HepG2 (cell line): ENCODE data around the gene CYBRD1. TPM values are rescaled to one million over a fixed set of nuclear protein-coding genes. Genes with fewer than 3 reads are reported as not detected.
A peak's percentile ranks its signal among the peaks of the same experiment; 100 is the strongest.

ENCODE experiments used
- ATAC-seq: fragments of 200-7000 bp; cut with Tn5 transposase; 3 replicates; pipeline ENCODE4 v1.9.1; 2020; ENCODE audit warnings: mild to moderate bottlenecking, moderate library complexity
- BruUV-seq: library from RNA; stranded (reverse); fragments of 400-500 nt; replicated peaks from 2 replicates; lab custom pipeline; 2021; lab: Mats Ljungman, UMichigan
- CTCF ChIA-PET: fragments of 300-600 bp; formaldehyde crosslinking; extraction: SDS; loops from one replicate; lab custom pipeline; 2021; ENCODE audit warnings: low total read pairs, inconsistent platforms, low intra/inter-chr PET ratio; lab: Yijun Ruan, JAX
- POLR2A ChIA-PET: fragments of 350-600 bp; sonication (Branson Sonifier 250); formaldehyde crosslinking; loops from one replicate; lab custom pipeline; 2020; ENCODE audit warnings: antibody characterized with exemption, inconsistent platforms; lab: Yijun Ruan, JAX
- DNase-seq: peaks from one replicate; pipeline ENCODE4 v3.0.0-alpha.2; 2015; ENCODE audit warnings: low spot score
- FAIRE-seq: peaks from 3 replicates; lab custom pipeline; 2011; peaks lifted over from hg19 to GRCh38; lab: Jason Lieb, UNC
- H2AFZ ChIP-seq: one replicate; pipeline ENCODE4 v1.6.1; 2011; ENCODE audit warnings: low read length, inconsistent platforms
- H3K27ac ChIP-seq: fragments of 300-600 bp; 3 replicates; pipeline ENCODE4 v1.8.0; 2011; ENCODE audit warnings: mixed run types, mild to moderate bottlenecking, mixed read lengths, low read length, inconsistent platforms; ENCODE audit not compliant: insufficient read depth; ENCODE audit errors: extremely low read length
- H3K27me3 ChIP-seq, 2 experiments: fragments of 200-600 bp in 1 of 2; 2 replicates in 1 of 2; 3 replicates in 1 of 2; pipeline versions ENCODE4 v1.6.0 to v1.8.0; 2011; ENCODE audit warnings: low read length in 2 of 2, mild to moderate bottlenecking in 2 of 2, moderate library complexity in 2 of 2, inconsistent platforms in 1 of 2; ENCODE audit not compliant: insufficient read depth in 2 of 2, control insufficient read depth in 1 of 2
- H3K36me3 ChIP-seq, 2 experiments: fragments of 200-600 bp in 1 of 2; replicated peaks in 1 of 2; 2 replicates in 1 of 2; 3 replicates in 1 of 2; pipeline versions ENCODE4 v1.5.1 to v1.8.0; 2011; ENCODE audit warnings: low read length in 2 of 2, inconsistent platforms in 1 of 2; ENCODE audit not compliant: insufficient read depth in 2 of 2, control insufficient read depth in 1 of 2
- H3K4me1 ChIP-seq: 2 replicates; pipeline ENCODE4 v1.5.1; 2012; ENCODE audit warnings: low read length, inconsistent platforms; ENCODE audit not compliant: insufficient read depth
- H3K4me2 ChIP-seq: 2 replicates; pipeline ENCODE4 v1.6.0; 2011; ENCODE audit warnings: low read depth, low read length, inconsistent platforms
- H3K4me3 ChIP-seq, 3 experiments: fragments of 200-600 bp in 1 of 3; sonication (generic), shearing (Covaris generic) in 1 of 3; replicated peaks in 1 of 3; 2 replicates each; pipeline ENCODE4 v1.5.1; 2011 to 2016; ENCODE audit warnings: low read length in 3 of 3, inconsistent platforms in 2 of 3, low read depth in 2 of 3, mild to moderate bottlenecking in 2 of 3, control low read depth in 1 of 3, mixed read lengths in 1 of 3; ENCODE audit not compliant: insufficient read depth in 1 of 3
- H3K79me2 ChIP-seq: one replicate; pipeline ENCODE4 v1.6.1; 2011; ENCODE audit warnings: low read length, inconsistent platforms; ENCODE audit not compliant: insufficient read depth
- H3K9ac ChIP-seq: 2 replicates; pipeline ENCODE4 v1.6.0; 2011; ENCODE audit warnings: mild to moderate bottlenecking, low read depth, low read length, inconsistent platforms; ENCODE audit not compliant: insufficient read depth
- H3K9me3 ChIP-seq: 2 replicates; pipeline ENCODE4 v1.5.1; 2012; ENCODE audit warnings: mild to moderate bottlenecking, low read length
- H4K20me1 ChIP-seq: 2 replicates; pipeline ENCODE4 v1.6.0; 2011; ENCODE audit warnings: inconsistent platforms, mild to moderate bottlenecking, low read length, moderate library complexity; ENCODE audit not compliant: insufficient read depth
- CREB1 ChIP-seq, 2 experiments: fragments of 450-650 bp in 1 of 2; IDR thresholded peaks; 2 replicates each; pipeline ENCODE4 v1.6.1; 2016 to 2017; ENCODE audit warnings: control low read depth in 1 of 2, mild to moderate bottlenecking in 1 of 2, missing compliant biosample characterization in 1 of 2, missing genetic modification characterization in 1 of 2
- FLYWCH1 ChIP-seq: sonication (generic); formaldehyde crosslinking; IDR thresholded peaks from 2 replicates; pipeline ENCODE4 v1.8.1; 2023; ENCODE audit warnings: mild to moderate bottlenecking, missing genetic modification reagents
- NFIB ChIP-seq: sonication (generic); formaldehyde crosslinking; IDR thresholded peaks from 2 replicates; pipeline ENCODE4 v1.9.0; 2021; ENCODE audit warnings: missing genetic modification reagents, mild to moderate bottlenecking, borderline replicate concordance
- SMAD9 ChIP-seq: sonication (generic); formaldehyde crosslinking; IDR thresholded peaks from 2 replicates; pipeline ENCODE4 v1.5.1; 2020; ENCODE audit warnings: mild to moderate bottlenecking, missing genetic modification reagents
- STAG1 ChIP-seq: sonication (generic); formaldehyde crosslinking; IDR thresholded peaks from 2 replicates; pipeline ENCODE4 v1.4.0; 2020; ENCODE audit warnings: missing genetic modification reagents
- THAP11 ChIP-seq: IDR thresholded peaks from 2 replicates; pipeline ENCODE4 v1.6.1; 2016; ENCODE audit warnings: missing biosample characterization, missing genetic modification reagents
- U2AF2 ChIP-seq: fragments of 200-400 bp; formaldehyde crosslinking; IDR thresholded peaks from 2 replicates; pipeline ENCODE4 v1.6.1; 2017; ENCODE audit warnings: low read depth, mild to moderate bottlenecking, low read length
- ZBTB1 ChIP-seq: sonication (generic); formaldehyde crosslinking; IDR thresholded peaks from 2 replicates; pipeline ENCODE4 v1.4.0; 2020; ENCODE audit warnings: missing genetic modification reagents, borderline replicate concordance
- ZNF160 ChIP-seq: sonication (generic); formaldehyde crosslinking; IDR thresholded peaks from 2 replicates; pipeline ENCODE4 v1.8.0; 2022; ENCODE audit warnings: mild to moderate bottlenecking, inconsistent platforms, missing genetic modification reagents
- ZNF264 ChIP-seq: sonication (generic); formaldehyde crosslinking; IDR thresholded peaks from 2 replicates; pipeline ENCODE4 v1.4.0; 2020; ENCODE audit warnings: missing genetic modification reagents
- WGBS: methylation state at CpG from one replicate; pipeline ENCODE4 v1.1.6; 2017; ENCODE audit warnings: low lambda C conversion rate; 5-methylcytosine and 5-hydroxymethylcytosine counted together
- in situ Hi-C: cut with HindIII; loops from 2 replicates; pipeline ENCODE4 v1.10.0; 2017; ENCODE audit warnings: low pct_unique_long_range_greater_than_20kb; ENCODE audit not compliant: extremely low pct_ligation_motif_present
- intact Hi-C: fragments of 100-400 bp; cut with micrococcal nuclease; formaldehyde crosslinking; loops from one replicate; pipeline ENCODE4 v1.10.0; 2022; ENCODE audit not compliant: unreplicated experiment
- polyA plus RNA-seq, 8 experiments: library from polyadenylated mRNA; depleted of rRNA in 3 of 8; stranded (reverse) in 7 of 8; unstranded in 1 of 8; fragments of >200 nt; fragmentation: Illumina TruSeq in 4 of 8; extraction: Trizol in 4 of 8; gene quantifications; 2 replicates each; pipeline versions ENCODE4 v1.2.1 to v1.2.3, GENCODE V29; 2011 to 2016; ENCODE audit warnings: low read depth in 4 of 8, missing spikeins in 1 of 8, mixed read lengths in 1 of 8; ENCODE audit not compliant: insufficient read depth in 1 of 8
- total RNA-seq, 5 experiments: library from RNA; depleted of rRNA; stranded (reverse); fragments of >200 nt; fragmentation: Illumina TruSeq; extraction: Trizol; gene quantifications; 2 replicates each; pipeline ENCODE4 v1.2.3, GENCODE V29; 2016; ENCODE audit warnings: low read depth in 1 of 5
- TF ChIP-seq, protein P1 (sequence below): sonication (generic); formaldehyde crosslinking; IDR thresholded peaks from one replicate; pipeline ENCODE4 v1.5.1; 2020; ENCODE audit warnings: mild to moderate bottlenecking, missing genetic modification reagents; ENCODE audit errors: not compliant biosample characterization
- TF ChIP-seq, protein P2 (sequence below): sonication (generic); formaldehyde crosslinking; IDR thresholded peaks from 2 replicates; pipeline ENCODE4 v1.4.0; 2020; ENCODE audit warnings: mild to moderate bottlenecking, missing genetic modification reagents
- TF ChIP-seq, protein P3 (sequence below): sonication (generic); formaldehyde crosslinking; IDR thresholded peaks from 2 replicates; pipeline ENCODE4 v1.5.1; 2020; ENCODE audit warnings: missing genetic modification reagents, mild to moderate bottlenecking, borderline replicate concordance

The CYBRD1 gene
- total and polyA plus RNA-seq, 2 of the 13 experiments (the other 11 are each of a cell fraction or from before 2014, with no cell fraction given), result 0.13 to 0.42 TPM

DNA sequence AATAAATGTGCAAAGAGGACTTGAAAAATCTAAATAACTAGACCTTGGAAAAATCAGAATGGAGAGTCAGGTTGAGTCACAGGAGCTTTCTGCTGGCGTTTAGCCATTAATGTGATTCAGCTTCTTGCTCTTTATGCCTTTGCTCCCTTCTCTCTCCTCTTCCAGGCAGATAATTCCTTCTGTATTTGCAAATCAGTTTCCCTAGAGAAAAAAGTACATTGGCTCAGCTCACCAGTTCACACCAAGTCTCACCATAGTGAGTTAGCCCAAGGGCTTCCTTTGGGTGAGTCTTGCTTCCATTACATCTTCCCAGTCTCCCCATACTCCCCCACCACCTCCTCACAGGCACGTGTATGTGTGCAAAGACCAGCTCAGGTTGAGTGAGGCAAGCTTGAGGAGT is 73.6 kb downstream of the CYBRD1 start (continued):
- TF ChIP-seq, protein P1, sequence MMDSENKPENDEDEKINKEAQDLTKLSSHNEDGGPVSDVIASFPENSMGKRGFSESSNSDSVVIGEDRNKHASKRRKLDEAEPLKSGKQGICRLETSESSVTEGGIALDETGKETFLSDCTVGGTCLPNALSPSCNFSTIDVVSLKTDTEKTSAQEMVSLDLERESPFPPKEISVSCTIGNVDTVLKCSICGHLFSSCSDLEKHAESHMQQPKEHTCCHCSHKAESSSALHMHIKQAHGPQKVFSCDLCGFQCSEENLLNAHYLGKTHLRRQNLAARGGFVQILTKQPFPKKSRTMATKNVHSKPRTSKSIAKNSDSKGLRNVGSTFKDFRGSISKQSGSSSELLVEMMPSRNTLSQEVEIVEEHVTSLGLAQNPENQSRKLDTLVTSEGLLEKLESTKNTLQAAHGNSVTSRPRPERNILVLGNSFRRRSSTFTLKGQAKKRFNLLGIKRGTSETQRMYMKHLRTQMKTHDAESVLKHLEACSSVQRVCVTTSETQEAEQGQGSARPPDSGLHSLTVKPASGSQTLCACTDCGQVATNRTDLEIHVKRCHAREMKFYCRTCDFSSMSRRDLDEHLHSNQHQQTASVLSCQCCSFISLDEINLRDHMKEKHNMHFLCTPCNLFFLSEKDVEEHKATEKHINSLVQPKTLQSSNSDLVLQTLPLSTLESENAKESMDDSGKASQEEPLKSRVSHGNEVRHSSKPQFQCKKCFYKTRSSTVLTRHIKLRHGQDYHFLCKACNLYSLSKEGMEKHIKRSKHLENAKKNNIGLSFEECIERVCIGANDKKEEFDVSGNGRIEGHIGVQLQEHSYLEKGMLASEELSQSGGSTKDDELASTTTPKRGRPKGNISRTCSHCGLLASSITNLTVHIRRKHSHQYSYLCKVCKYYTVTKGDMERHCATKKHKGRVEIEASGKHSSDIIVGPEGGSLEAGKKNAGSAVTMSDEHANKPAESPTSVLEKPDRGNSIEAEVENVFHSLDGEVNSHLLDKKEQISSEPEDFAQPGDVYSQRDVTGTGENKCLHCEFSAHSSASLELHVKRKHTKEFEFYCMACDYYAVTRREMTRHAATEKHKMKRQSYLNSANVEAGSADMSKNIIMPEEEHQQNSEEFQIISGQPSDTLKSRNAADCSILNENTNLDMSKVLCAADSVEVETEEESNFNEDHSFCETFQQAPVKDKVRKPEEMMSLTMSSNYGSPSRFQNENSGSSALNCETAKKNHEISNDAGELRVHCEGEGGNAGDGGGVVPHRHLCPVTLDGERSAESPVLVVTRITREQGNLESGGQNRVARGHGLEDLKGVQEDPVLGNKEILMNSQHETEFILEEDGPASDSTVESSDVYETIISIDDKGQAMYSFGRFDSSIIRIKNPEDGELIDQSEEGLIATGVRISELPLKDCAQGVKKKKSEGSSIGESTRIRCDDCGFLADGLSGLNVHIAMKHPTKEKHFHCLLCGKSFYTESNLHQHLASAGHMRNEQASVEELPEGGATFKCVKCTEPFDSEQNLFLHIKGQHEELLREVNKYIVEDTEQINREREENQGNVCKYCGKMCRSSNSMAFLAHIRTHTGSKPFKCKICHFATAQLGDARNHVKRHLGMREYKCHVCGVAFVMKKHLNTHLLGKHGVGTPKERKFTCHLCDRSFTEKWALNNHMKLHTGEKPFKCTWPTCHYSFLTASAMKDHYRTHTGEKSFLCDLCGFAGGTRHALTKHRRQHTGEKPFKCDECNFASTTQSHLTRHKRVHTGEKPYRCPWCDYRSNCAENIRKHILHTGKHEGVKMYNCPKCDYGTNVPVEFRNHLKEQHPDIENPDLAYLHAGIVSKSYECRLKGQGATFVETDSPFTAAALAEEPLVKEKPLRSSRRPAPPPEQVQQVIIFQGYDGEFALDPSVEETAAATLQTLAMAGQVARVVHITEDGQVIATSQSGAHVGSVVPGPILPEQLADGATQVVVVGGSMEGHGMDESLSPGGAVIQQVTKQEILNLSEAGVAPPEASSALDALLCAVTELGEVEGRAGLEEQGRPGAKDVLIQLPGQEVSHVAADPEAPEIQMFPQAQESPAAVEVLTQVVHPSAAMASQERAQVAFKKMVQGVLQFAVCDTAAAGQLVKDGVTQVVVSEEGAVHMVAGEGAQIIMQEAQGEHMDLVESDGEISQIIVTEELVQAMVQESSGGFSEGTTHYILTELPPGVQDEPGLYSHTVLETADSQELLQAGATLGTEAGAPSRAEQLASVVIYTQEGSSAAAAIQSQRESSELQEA (CRISPR knock-in tag), result no peak

DNA sequence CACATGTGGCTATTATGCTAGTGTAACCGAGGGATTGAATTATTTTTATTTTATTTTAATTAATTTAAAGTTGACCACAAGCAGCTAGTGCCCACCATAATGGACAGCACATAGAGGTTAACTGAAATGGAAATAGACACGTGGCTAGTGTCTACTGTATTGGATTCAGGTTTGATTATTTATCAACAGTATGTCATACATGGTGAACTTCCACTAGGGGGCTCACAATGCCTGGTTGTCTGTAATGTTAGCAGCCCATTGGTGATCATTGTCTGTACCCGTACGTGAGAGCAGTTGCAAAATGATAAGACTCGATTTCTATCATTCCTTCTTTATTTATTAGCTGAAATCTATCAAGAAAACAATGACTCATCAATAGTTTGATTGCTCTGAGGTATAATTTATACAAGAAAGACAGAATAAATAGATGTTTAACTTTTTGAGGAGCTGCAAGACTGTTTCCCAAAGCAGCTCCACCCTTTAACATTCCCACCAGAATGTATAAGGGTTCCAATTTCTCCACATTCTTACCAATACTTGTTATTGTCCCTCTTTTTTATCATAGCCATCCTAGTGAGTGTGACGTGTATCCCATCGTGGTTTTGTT is 76.5 kb downstream of the CYBRD1 start:
- H3K79me2 ChIP-seq, result no peaks in the 10 kb centered on the region
- H3K27me3 ChIP-seq, result peaks cover 3 to 9% of the 10 kb centered on the region in 2 experiments; a peak in 4 of 5 replicates
- 1% methylated on average over 7 of the region's 7 CpGs for WGBS
- intact Hi-C loops, result loop anchor here (1.0 to 5.0 kb wide), 6 partner anchors 25 to 528 kb away; no protein-coding TSS in a partner anchor
- POLR2A ChIA-PET, result no interaction called here
- H3K9ac ChIP-seq, result no peak overlapping the region
- CTCF ChIA-PET, result interaction anchor here (1.5 to 2.2 kb wide), 3 partner anchors 505 to 528 kb away, joined by 5 to 14 read pairs (median 10); no protein-coding TSS in a partner anchor
- no peak overlapping the region for H3K4me2 ChIP-seq
- no peak overlapping the region for H2AFZ ChIP-seq
- ATAC-seq (peak; percentile 99), DNase-seq (peak; percentile 72), FAIRE-seq (peak; percentile 86)
- no peak overlapping the region for H3K27ac ChIP-seq
- H4K20me1 ChIP-seq, result no peaks in the 10 kb centered on the region
- H3K9me3 ChIP-seq, result no peaks in the 10 kb centered on the region
- H3K4me3 ChIP-seq, result no peak overlapping the region
- no peaks in the 10 kb centered on the region for H3K36me3 ChIP-seq
- H3K4me1 ChIP-seq, result no peaks in the 10 kb centered on the region
- in situ Hi-C loops, result no loop called here
- no TSS peak for BruUV-seq
- TF ChIP-seq ZBTB1 (CRISPR knock-in tag) (no peak), ZNF264 (no peak), FLYWCH1 (no peak), CREB1 (IDR thresholded peaks at IDR 0.05) (peak; percentile 38; the same call in 1 of the 2 replicates), CREB1 (CRISPR knock-in tag; IDR thresholded peaks at IDR 0.05) (0 out of 2 replicates have a peak, but pooled peaks have one; percentile 34), NFIB (CRISPR knock-in tag) (no peak), U2AF2 (no peak), SMAD9 (CRISPR knock-in tag) (no peak), STAG1 (CRISPR knock-in tag) (peak; percentile 82), ZNF160 (no peak), THAP11 (peak; percentile 32; the same call in 1 of the 2 replicates)
- TF ChIP-seq, protein P2, sequence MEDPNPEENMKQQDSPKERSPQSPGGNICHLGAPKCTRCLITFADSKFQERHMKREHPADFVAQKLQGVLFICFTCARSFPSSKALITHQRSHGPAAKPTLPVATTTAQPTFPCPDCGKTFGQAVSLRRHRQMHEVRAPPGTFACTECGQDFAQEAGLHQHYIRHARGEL, result no peak
- TF ChIP-seq, protein P3, sequence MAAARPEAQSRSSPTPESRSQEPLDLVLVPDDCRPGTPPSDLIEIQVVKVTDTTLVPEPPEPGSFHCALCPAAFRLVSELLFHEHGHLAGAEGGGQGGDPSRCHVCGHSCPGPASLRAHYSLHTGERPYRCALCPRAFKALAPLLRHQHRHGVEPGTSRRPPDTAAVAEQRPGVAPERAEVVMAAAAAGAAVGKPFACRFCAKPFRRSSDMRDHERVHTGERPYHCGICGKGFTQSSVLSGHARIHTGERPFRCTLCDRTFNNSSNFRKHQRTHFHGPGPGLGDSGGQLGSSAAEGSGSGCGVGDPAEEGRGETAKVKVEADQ (CRISPR knock-in tag), result no peak
